Neural progenitor cell (in vitro differentiated cells): Measurements from ENCODE around the gene ATP1A4. TPM values are rescaled to one million over a fixed set of nuclear protein-coding genes. Genes with fewer than 3 reads are reported as not detected.

Experiments
- DNase-seq: peaks from one replicate; pipeline ENCODE4 v3.0.0-alpha.2; 2016; ENCODE audit warnings: low spot score
- H2AFZ ChIP-seq: fragments of 200-600 bp; sonication (generic); replicated peaks from 2 replicates; pipeline ENCODE4 v1.6.1; 2016; ENCODE audit warnings: antibody characterized with exemption
- H3F3A ChIP-seq: fragments of 200-600 bp; sonication (generic); 2 replicates; pipeline ENCODE4 v1.6.1; 2016; ENCODE audit warnings: antibody characterized with exemption, low read depth
- H3K27ac ChIP-seq: fragments of 200-600 bp; sonication (generic); 2 replicates; pipeline ENCODE4 v1.5.1; 2016; ENCODE audit warnings: mild to moderate bottlenecking
- H3K27me3 ChIP-seq: fragments of 200-600 bp; sonication (generic); 2 replicates; pipeline ENCODE4 v1.6.1; 2016; ENCODE audit warnings: mild to moderate bottlenecking, moderate library complexity
- H3K36me3 ChIP-seq: fragments of 200-600 bp; sonication (generic); 2 replicates; pipeline ENCODE4 v1.5.1; 2016
- H3K4me1 ChIP-seq: fragments of 200-600 bp; sonication (generic); 2 replicates; pipeline ENCODE4 v1.6.1; 2016; ENCODE audit warnings: mixed run types
- H3K4me2 ChIP-seq: fragments of 200-600 bp; sonication (generic); 2 replicates; pipeline ENCODE4 v1.6.1; 2016
- H3K4me3 ChIP-seq: fragments of 200-600 bp; sonication (generic); 2 replicates; pipeline ENCODE4 v1.5.1; 2016
- H3K79me2 ChIP-seq: fragments of 200-600 bp; sonication (generic); 2 replicates; pipeline ENCODE4 v1.6.1; 2016; ENCODE audit warnings: low read depth
- H3K9ac ChIP-seq: fragments of 200-600 bp; sonication (generic); 2 replicates; pipeline ENCODE4 v1.6.1; 2016
- H3K9me3 ChIP-seq: fragments of 200-600 bp; sonication (generic); 2 replicates; pipeline ENCODE4 v1.5.1; 2016; ENCODE audit warnings: low read depth
- H4K20me1 ChIP-seq: fragments of 200-600 bp; sonication (generic); 2 replicates; pipeline ENCODE4 v1.6.1; 2016; ENCODE audit warnings: low read depth
- H3K27ac Mint-ChIP-seq: 3 replicates; pipeline ENCODE4 v1.8.0; 2021; ENCODE audit warnings: mixed read lengths
- H3K27me3 Mint-ChIP-seq: 2 replicates; pipeline ENCODE4 v1.8.0; 2022; ENCODE audit warnings: low read depth, mild to moderate bottlenecking, inconsistent platforms, moderate library complexity, mixed read lengths; ENCODE audit not compliant: insufficient read depth
- H3K36me3 Mint-ChIP-seq: 3 replicates; pipeline ENCODE4 v1.8.0; 2021; ENCODE audit warnings: mixed read lengths
- H3K4me1 Mint-ChIP-seq: 3 replicates; pipeline ENCODE4 v1.8.0; 2021; ENCODE audit warnings: mixed read lengths
- H3K4me3 Mint-ChIP-seq: 3 replicates; pipeline ENCODE4 v1.8.0; 2021; ENCODE audit warnings: mild to moderate bottlenecking, moderate library complexity, mixed read lengths
- H3K9me3 Mint-ChIP-seq: 3 replicates; pipeline ENCODE4 v1.8.0; 2020; ENCODE audit warnings: mixed read lengths
- CTCF ChIP-seq: fragments of 200-600 bp; sonication (generic); IDR thresholded peaks from 2 replicates; pipeline ENCODE4 v1.5.1; 2017; ENCODE audit warnings: antibody characterized with exemption, mild to moderate bottlenecking
- EZH2 ChIP-seq: fragments of 200-600 bp; sonication (generic); IDR thresholded peaks from 2 replicates; pipeline ENCODE4 v1.6.1; 2017; ENCODE audit warnings: antibody characterized with exemption, mild to moderate bottlenecking, moderate library complexity
- EZH2phosphoT487 ChIP-seq: fragments of 200-600 bp; sonication (generic); IDR thresholded peaks from 2 replicates; pipeline ENCODE4 v1.6.1; 2017; ENCODE audit warnings: antibody characterized with exemption
- total RNA-seq: library from RNA; depleted of rRNA; stranded (reverse); fragments of >200 nt; gene quantifications from 2 replicates; pipeline ENCODE4 v1.2.3, GENCODE V29; 2015; ENCODE audit warnings: low replicate concordance

Gene ATP1A4
- total RNA-seq, 1 donor from 2014 or later, result 0.17 TPM

- Histone ChIP-seq H2AFZ (no peak overlapping the region), H4K20me1 (no peaks in the 10 kb centered on the region), H3K4me3 (no peak overlapping the region), H3K79me2 (no peaks in the 10 kb centered on the region), H3K27me3 (no peaks in the 10 kb centered on the region), H3K4me2 (no peak overlapping the region), H3K9me3 (no peaks in the 10 kb centered on the region), H3K9ac (no peak overlapping the region), H3F3A (peaks cover 26% of the 10 kb centered on the region), H3K36me3 (no peaks in the 10 kb centered on the region), H3K4me1 (peaks cover 5% of the 10 kb centered on the region), H3K27ac (no peak overlapping the region)
- Mint-ChIP-seq H3K9me3 (peaks cover 2% of the 10 kb centered on the region), H3K36me3 (peaks cover 59% of the 10 kb centered on the region), H3K27ac (no peak overlapping the region), H3K4me1 (peaks cover 6% of the 10 kb centered on the region), H3K27me3 (peaks cover 10% of the 10 kb centered on the region), H3K4me3 (no peak overlapping the region)
- no peak for DNase-seq
- TF ChIP-seq CTCF, result no peak
- no peak for TF ChIP-seq EZH2phosphoT487
- TF ChIP-seq EZH2, result no peak
Measured at GRCh38 chr1:160139840-160140239, 11.6 kb upstream of the ATP1A4 start.

GRCh38 chr1:160143695-160144094 is 7.7 kb upstream of the ATP1A4 start:
- Mint-ChIP-seq H3K27ac (no peak overlapping the region), H3K27me3 (peaks cover 3% of the 10 kb centered on the region), H3K9me3 (peaks cover 3% of the 10 kb centered on the region), H3K4me1 (peaks cover 11% of the 10 kb centered on the region), H3K4me3 (no peak overlapping the region), H3K36me3 (peaks cover 33% of the 10 kb centered on the region)
- H3F3A ChIP-seq, result peaks cover 33% of the 10 kb centered on the region
- H3K4me2 ChIP-seq, result no peak overlapping the region
- DNase-seq, result no peak
- TF ChIP-seq CTCF, result no peak
- no peak for TF ChIP-seq EZH2phosphoT487
- TF ChIP-seq EZH2, result no peak
- no peaks in the 10 kb centered on the region for H3K36me3 ChIP-seq
- H4K20me1 ChIP-seq, result no peaks in the 10 kb centered on the region
- H3K79me2 ChIP-seq, result no peaks in the 10 kb centered on the region
- H3K27me3 ChIP-seq, result no peaks in the 10 kb centered on the region
- no peak overlapping the region for H2AFZ ChIP-seq
- no peak overlapping the region for H3K9ac ChIP-seq
- no peaks in the 10 kb centered on the region for H3K9me3 ChIP-seq
- H3K27ac ChIP-seq, result peak overlapping the region; percentile 61
- H3K4me1 ChIP-seq, result peaks cover 13% of the 10 kb centered on the region
- no peak overlapping the region for H3K4me3 ChIP-seq

- Mint-ChIP-seq H3K27ac (peak overlapping the region; percentile 70), H3K9me3 (peaks cover 3% of the 10 kb centered on the region), H3K36me3 (peaks cover 21% of the 10 kb centered on the region), H3K4me1 (peaks cover 11% of the 10 kb centered on the region), H3K4me3 (no peak overlapping the region), H3K27me3 (peaks cover 3% of the 10 kb centered on the region)
- Histone ChIP-seq H3K27ac (no peak overlapping the region), H3K27me3 (no peaks in the 10 kb centered on the region), H3K79me2 (no peaks in the 10 kb centered on the region), H3K9me3 (no peaks in the 10 kb centered on the region), H3K4me1 (peaks cover 13% of the 10 kb centered on the region), H4K20me1 (no peaks in the 10 kb centered on the region), H3K4me3 (no peak overlapping the region), H3K9ac (no peak overlapping the region), H3K36me3 (no peaks in the 10 kb centered on the region), H2AFZ (no peak overlapping the region), H3F3A (peaks cover 32% of the 10 kb centered on the region), H3K4me2 (no peak overlapping the region)
- TF ChIP-seq EZH2, result no peak
- TF ChIP-seq CTCF, result no peak
- TF ChIP-seq EZH2phosphoT487, result no peak
- peak; percentile 18 for DNase-seq
Measured at GRCh38 chr1:160144921-160145320, 6.5 kb upstream of the ATP1A4 start.
